IMR-90 (cell line): ENCODE data around the gene MMP20. TPM values are rescaled to one million over a fixed set of nuclear protein-coding genes. Genes with fewer than 3 reads are reported as not detected.
"Not testable (repeated sequence)": the region's sequence is repeated elsewhere in the genome, so short reads cannot be mapped to it uniquely, and the experiment has no call there.

ENCODE experiments used
- ATAC-seq: fragments of 200-7000 bp; cut with Tn5 transposase; 2 replicates; pipeline ENCODE4 v1.9.1; 2020; ENCODE audit warnings: low read depth, mild to moderate bottlenecking, moderate library complexity
- BruUV-seq: library from RNA; stranded (reverse); fragments of 400-500 nt; replicated peaks from 2 replicates; lab custom pipeline; 2021; lab: Mats Ljungman, UMichigan
- CTCF ChIA-PET: fragments of 300-600 bp; formaldehyde crosslinking; extraction: SDS; loops from one replicate; lab custom pipeline; 2021; ENCODE audit warnings: antibody characterized with exemption; lab: Yijun Ruan, JAX
- POLR2A ChIA-PET: fragments of 300-600 bp; sonication (Branson Sonifier 250); formaldehyde crosslinking; loops from one replicate; lab custom pipeline; 2022; ENCODE audit warnings: antibody characterized with exemption; ENCODE audit not compliant: unreplicated experiment; lab: Charles Lee
- DNase-seq: peaks from one replicate; pipeline ENCODE4 v3.0.0; 2013
- H2AFZ ChIP-seq: replicated peaks from 2 replicates; pipeline ENCODE3; 2013; ENCODE audit warnings: low read length, mild to moderate bottlenecking; ENCODE audit not compliant: poor library complexity
- H2AK5ac ChIP-seq: 2 replicates; pipeline ENCODE4 v1.6.1; 2013; ENCODE audit warnings: low read depth, low read length, inconsistent platforms
- H2AK9ac ChIP-seq: replicated peaks from 2 replicates; pipeline ENCODE3; 2013; ENCODE audit warnings: mild to moderate bottlenecking, low read depth, low read length, moderate library complexity; ENCODE audit not compliant: poor library complexity
- H2BK120ac ChIP-seq: 2 replicates; pipeline ENCODE4 v1.6.1; 2013; ENCODE audit warnings: low read depth, low read length, inconsistent platforms
- H2BK15ac ChIP-seq: 3 replicates; pipeline ENCODE4 v1.6.1; 2013; ENCODE audit warnings: low read depth, low read length, inconsistent platforms
- H2BK20ac ChIP-seq: 2 replicates; pipeline ENCODE4 v1.6.1; 2013; ENCODE audit warnings: low read depth, mild to moderate bottlenecking, inconsistent platforms, low read length, moderate library complexity
- H2BK5ac ChIP-seq: 2 replicates; pipeline ENCODE4 v1.6.1; 2013; ENCODE audit warnings: mild to moderate bottlenecking, low read depth, low read length, inconsistent platforms; ENCODE audit not compliant: poor library complexity, severe bottlenecking
- H3K14ac ChIP-seq: replicated peaks from 2 replicates; pipeline ENCODE4 v1.6.1; 2013; ENCODE audit warnings: low read depth, low read length, inconsistent platforms
- H3K18ac ChIP-seq: 2 replicates; pipeline ENCODE4 v1.6.1; 2013; ENCODE audit warnings: low read depth, low read length, control low read depth
- H3K23ac ChIP-seq: 2 replicates; pipeline ENCODE4 v1.6.1; 2013; ENCODE audit warnings: low read depth, low read length, inconsistent platforms
- H3K27ac ChIP-seq: 2 replicates; pipeline ENCODE4 v1.5.1; 2013; ENCODE audit warnings: mild to moderate bottlenecking, control low read depth, low read length; ENCODE audit not compliant: insufficient read depth
- H3K27me3 ChIP-seq: 2 replicates; pipeline ENCODE4 v1.6.1; 2013; ENCODE audit warnings: low read length; ENCODE audit not compliant: control insufficient read depth, insufficient read depth
- H3K36me3 ChIP-seq: 2 replicates; pipeline ENCODE4 v1.6.1; 2013; ENCODE audit warnings: low read length, mixed read lengths; ENCODE audit not compliant: control insufficient read depth, insufficient read depth
- H3K4ac ChIP-seq: 2 replicates; pipeline ENCODE4 v1.6.1; 2013; ENCODE audit warnings: low read depth, low read length, inconsistent platforms
- H3K4me1 ChIP-seq: 2 replicates; pipeline ENCODE4 v1.6.1; 2013; ENCODE audit warnings: low read length, mixed read lengths; ENCODE audit not compliant: control insufficient read depth, insufficient read depth
- H3K4me2 ChIP-seq: 2 replicates; pipeline ENCODE4 v1.6.1; 2013; ENCODE audit warnings: low read depth, mild to moderate bottlenecking, control low read depth, low read length, moderate library complexity
- H3K4me3 ChIP-seq: 2 replicates; pipeline ENCODE4 v1.5.1; 2013; ENCODE audit warnings: low read depth, mild to moderate bottlenecking, control low read depth, low read length, moderate library complexity; ENCODE audit not compliant: insufficient read depth
- H3K56ac ChIP-seq: 2 replicates; pipeline ENCODE4 v1.6.1; 2013; ENCODE audit warnings: low read length, inconsistent platforms; ENCODE audit not compliant: insufficient read depth; ENCODE audit errors: extremely low read depth
- H3K79me1 ChIP-seq, 2 experiments: 2 replicates each; pipeline ENCODE4 v1.6.1; 2013; ENCODE audit warnings: low read length in 2 of 2, inconsistent platforms in 1 of 2, low read depth in 1 of 2
- H3K9ac ChIP-seq: 2 replicates; pipeline ENCODE4 v1.6.1; 2013; ENCODE audit warnings: low read depth, low read length, control low read depth
- H3K9me1 ChIP-seq: 2 replicates; pipeline ENCODE4 v1.6.1; 2013; ENCODE audit warnings: low read length, inconsistent platforms; ENCODE audit not compliant: insufficient read depth
- H3K9me3 ChIP-seq: 2 replicates; pipeline ENCODE4 v1.6.1; 2013; ENCODE audit warnings: low read length; ENCODE audit not compliant: control insufficient read depth, insufficient read depth
- H4K20me1 ChIP-seq: 2 replicates; pipeline ENCODE4 v1.6.1; 2013; ENCODE audit warnings: low read length, inconsistent platforms; ENCODE audit not compliant: insufficient read depth
- H4K5ac ChIP-seq: 2 replicates; pipeline ENCODE4 v1.6.1; 2013; ENCODE audit warnings: mild to moderate bottlenecking, low read depth, low read length, control low read depth
- H4K8ac ChIP-seq, 2 experiments: 2 replicates each; pipeline ENCODE4 v1.6.1; 2013; ENCODE audit warnings: low read depth in 2 of 2, low read length in 2 of 2, control low read depth in 1 of 2, inconsistent platforms in 1 of 2
- H4K91ac ChIP-seq: 2 replicates; pipeline ENCODE4 v1.6.1; 2013; ENCODE audit warnings: low read depth, low read length, inconsistent platforms; ENCODE audit not compliant: insufficient read depth
- WGBS, 2 experiments: methylation state at CpG; one replicate each; pipeline versions ENCODE4 v1.1.5 to v1.1.7; 2013; ENCODE audit warnings: missing lambda C conversion rate in 2 of 2; ENCODE audit not compliant: insufficient read length in 1 of 2; ENCODE audit errors: extremely low coverage in 2 of 2; 5-methylcytosine and 5-hydroxymethylcytosine counted together
- dilution Hi-C: fragments of 300-500 bp; cut with HindIII; formaldehyde crosslinking; loops from one replicate; pipeline ENCODE4 v1.14.3; 2018; ENCODE audit warnings: low sequenced_read_pairs; ENCODE audit not compliant: unreplicated experiment
- in situ Hi-C: fragments of 300-500 bp; cut with MboI; formaldehyde crosslinking; loops from 3 replicates; pipeline ENCODE4 v1.14.3; 2019; ENCODE audit warnings: low sequenced_read_pairs, inconsistent platforms, mixed read lengths
- intact Hi-C: fragments of 100-400 bp; cut with micrococcal nuclease; formaldehyde crosslinking; loops from 2 replicates; pipeline ENCODE4 v1.10.0; 2022
- polyA plus RNA-seq, 3 experiments: library from polyadenylated mRNA; depleted of rRNA; stranded (reverse); fragments of >200 nt; gene quantifications; 2 replicates each; pipeline ENCODE4 v1.2.3, GENCODE V29; 2012; ENCODE audit warnings: low replicate concordance in 1 of 3
- total RNA-seq: library from RNA; depleted of rRNA; stranded (reverse); fragments of >200 nt; gene quantifications from 2 replicates; pipeline ENCODE4 v1.2.3, GENCODE V29; 2012

Gene MMP20
- total and polyA plus RNA-seq, 2 of the 4 experiments (the other 2 are of a cell fraction): not detected

GRCh38 chr11:102629908-102630307 lies 4.8 kb upstream of the MMP20 start:
- H3K23ac ChIP-seq, ATAC-seq, H2BK5ac ChIP-seq, H2AK9ac ChIP-seq, H3K27ac ChIP-seq, CTCF ChIA-PET, BruUV-seq, H2BK20ac ChIP-seq, H2AK5ac ChIP-seq, intact Hi-C loops, H3K4me2 ChIP-seq, H3K4me1 ChIP-seq, H3K9me1 ChIP-seq, H3K4ac ChIP-seq, H3K4me3 ChIP-seq, H3K36me3 ChIP-seq, H2AFZ ChIP-seq, H3K27me3 ChIP-seq, H3K56ac ChIP-seq, POLR2A ChIA-PET, H3K79me1 ChIP-seq, dilution Hi-C loops, H3K18ac ChIP-seq, H3K14ac ChIP-seq, H3K9me3 ChIP-seq, H4K5ac ChIP-seq, H4K20me1 ChIP-seq, H4K8ac ChIP-seq, DNase-seq, in situ Hi-C loops, H4K91ac ChIP-seq, H2BK15ac ChIP-seq, H2BK120ac ChIP-seq, H3K9ac ChIP-seq: not testable (repeated sequence)
- WGBS, 2 experiments: no CpG with 5 or more reads among the region's 1 CpG
